IMR-90 (cell line): Measurements from ENCODE around the gene TTC21A. TPM values are rescaled to one million over a fixed set of nuclear protein-coding genes. Genes with fewer than 3 reads are reported as not detected.

Source experiments
- ATAC-seq: fragments of 200-7000 bp; cut with Tn5 transposase; 2 replicates; pipeline ENCODE4 v1.9.1; 2020; ENCODE audit warnings: low read depth, mild to moderate bottlenecking, moderate library complexity
- BruUV-seq: library from RNA; stranded (reverse); fragments of 400-500 nt; replicated peaks from 2 replicates; lab custom pipeline; 2021; lab: Mats Ljungman, UMichigan
- CTCF ChIA-PET: fragments of 300-600 bp; formaldehyde crosslinking; extraction: SDS; loops from one replicate; lab custom pipeline; 2021; ENCODE audit warnings: antibody characterized with exemption; lab: Yijun Ruan, JAX
- POLR2A ChIA-PET: fragments of 300-600 bp; sonication (Branson Sonifier 250); formaldehyde crosslinking; loops from one replicate; lab custom pipeline; 2022; ENCODE audit warnings: antibody characterized with exemption; ENCODE audit not compliant: unreplicated experiment; lab: Charles Lee
- DNase-seq: peaks from one replicate; pipeline ENCODE4 v3.0.0; 2013
- H2AFZ ChIP-seq: replicated peaks from 2 replicates; pipeline ENCODE3; 2013; ENCODE audit warnings: low read length, mild to moderate bottlenecking; ENCODE audit not compliant: poor library complexity
- H2AK5ac ChIP-seq: 2 replicates; pipeline ENCODE4 v1.6.1; 2013; ENCODE audit warnings: low read depth, low read length, inconsistent platforms
- H2AK9ac ChIP-seq: replicated peaks from 2 replicates; pipeline ENCODE3; 2013; ENCODE audit warnings: mild to moderate bottlenecking, low read depth, low read length, moderate library complexity; ENCODE audit not compliant: poor library complexity
- H2BK120ac ChIP-seq: 2 replicates; pipeline ENCODE4 v1.6.1; 2013; ENCODE audit warnings: low read depth, low read length, inconsistent platforms
- H2BK15ac ChIP-seq: 3 replicates; pipeline ENCODE4 v1.6.1; 2013; ENCODE audit warnings: low read depth, low read length, inconsistent platforms
- H2BK20ac ChIP-seq: 2 replicates; pipeline ENCODE4 v1.6.1; 2013; ENCODE audit warnings: low read depth, mild to moderate bottlenecking, inconsistent platforms, low read length, moderate library complexity
- H2BK5ac ChIP-seq: 2 replicates; pipeline ENCODE4 v1.6.1; 2013; ENCODE audit warnings: mild to moderate bottlenecking, low read depth, low read length, inconsistent platforms; ENCODE audit not compliant: poor library complexity, severe bottlenecking
- H3K14ac ChIP-seq: replicated peaks from 2 replicates; pipeline ENCODE4 v1.6.1; 2013; ENCODE audit warnings: low read depth, low read length, inconsistent platforms
- H3K18ac ChIP-seq: 2 replicates; pipeline ENCODE4 v1.6.1; 2013; ENCODE audit warnings: low read depth, low read length, control low read depth
- H3K23ac ChIP-seq: 2 replicates; pipeline ENCODE4 v1.6.1; 2013; ENCODE audit warnings: low read depth, low read length, inconsistent platforms
- H3K27ac ChIP-seq: 2 replicates; pipeline ENCODE4 v1.5.1; 2013; ENCODE audit warnings: mild to moderate bottlenecking, control low read depth, low read length; ENCODE audit not compliant: insufficient read depth
- H3K27me3 ChIP-seq: 2 replicates; pipeline ENCODE4 v1.6.1; 2013; ENCODE audit warnings: low read length; ENCODE audit not compliant: control insufficient read depth, insufficient read depth
- H3K36me3 ChIP-seq: 2 replicates; pipeline ENCODE4 v1.6.1; 2013; ENCODE audit warnings: low read length, mixed read lengths; ENCODE audit not compliant: control insufficient read depth, insufficient read depth
- H3K4ac ChIP-seq: 2 replicates; pipeline ENCODE4 v1.6.1; 2013; ENCODE audit warnings: low read depth, low read length, inconsistent platforms
- H3K4me1 ChIP-seq: 2 replicates; pipeline ENCODE4 v1.6.1; 2013; ENCODE audit warnings: low read length, mixed read lengths; ENCODE audit not compliant: control insufficient read depth, insufficient read depth
- H3K4me2 ChIP-seq: 2 replicates; pipeline ENCODE4 v1.6.1; 2013; ENCODE audit warnings: low read depth, mild to moderate bottlenecking, control low read depth, low read length, moderate library complexity
- H3K4me3 ChIP-seq: 2 replicates; pipeline ENCODE4 v1.5.1; 2013; ENCODE audit warnings: low read depth, mild to moderate bottlenecking, control low read depth, low read length, moderate library complexity; ENCODE audit not compliant: insufficient read depth
- H3K56ac ChIP-seq: 2 replicates; pipeline ENCODE4 v1.6.1; 2013; ENCODE audit warnings: low read length, inconsistent platforms; ENCODE audit not compliant: insufficient read depth; ENCODE audit errors: extremely low read depth
- H3K79me1 ChIP-seq, 2 experiments: 2 replicates each; pipeline ENCODE4 v1.6.1; 2013; ENCODE audit warnings: low read length in 2 of 2, inconsistent platforms in 1 of 2, low read depth in 1 of 2
- H3K9ac ChIP-seq: 2 replicates; pipeline ENCODE4 v1.6.1; 2013; ENCODE audit warnings: low read depth, low read length, control low read depth
- H3K9me1 ChIP-seq: 2 replicates; pipeline ENCODE4 v1.6.1; 2013; ENCODE audit warnings: low read length, inconsistent platforms; ENCODE audit not compliant: insufficient read depth
- H3K9me3 ChIP-seq: 2 replicates; pipeline ENCODE4 v1.6.1; 2013; ENCODE audit warnings: low read length; ENCODE audit not compliant: control insufficient read depth, insufficient read depth
- H4K20me1 ChIP-seq: 2 replicates; pipeline ENCODE4 v1.6.1; 2013; ENCODE audit warnings: low read length, inconsistent platforms; ENCODE audit not compliant: insufficient read depth
- H4K5ac ChIP-seq: 2 replicates; pipeline ENCODE4 v1.6.1; 2013; ENCODE audit warnings: mild to moderate bottlenecking, low read depth, low read length, control low read depth
- H4K8ac ChIP-seq, 2 experiments: 2 replicates each; pipeline ENCODE4 v1.6.1; 2013; ENCODE audit warnings: low read depth in 2 of 2, low read length in 2 of 2, control low read depth in 1 of 2, inconsistent platforms in 1 of 2
- H4K91ac ChIP-seq: 2 replicates; pipeline ENCODE4 v1.6.1; 2013; ENCODE audit warnings: low read depth, low read length, inconsistent platforms; ENCODE audit not compliant: insufficient read depth
- BHLHE40 ChIP-seq: fragments of 150-350 bp; IDR thresholded peaks from 2 replicates; pipeline ENCODE4 v1.6.1; 2016; ENCODE audit warnings: mild to moderate bottlenecking, low read depth, low read length
- CEBPB ChIP-seq: IDR thresholded peaks from 2 replicates; pipeline ENCODE4 v1.6.1; 2012; ENCODE audit warnings: low read depth, low read length, improper control_type of control experiment
- CHD1 ChIP-seq: IDR thresholded peaks from 2 replicates; pipeline ENCODE4 v1.6.1; 2012; ENCODE audit warnings: low read depth, low read length, improper control_type of control experiment
- CTCF ChIP-seq: conservative IDR thresholded peaks from 2 replicates; pipeline ENCODE4 v1.5.1; 2012; ENCODE audit warnings: mild to moderate bottlenecking, low read depth, low read length, improper control_type of control experiment
- FOS ChIP-seq: fragments of 150-350 bp; IDR thresholded peaks from 2 replicates; pipeline ENCODE4 v1.6.1; 2016; ENCODE audit warnings: low read depth, low read length
- MAZ ChIP-seq: IDR thresholded peaks from 2 replicates; pipeline ENCODE4 v1.6.1; 2012; ENCODE audit warnings: low read depth, mild to moderate bottlenecking, low read length, improper control_type of control experiment, moderate library complexity, borderline replicate concordance
- NFE2L2 ChIP-seq: fragments of 150-350 bp; IDR thresholded peaks from 2 replicates; pipeline ENCODE4 v1.6.1; 2016; ENCODE audit warnings: low read depth, mild to moderate bottlenecking, low read length
- POLR2A ChIP-seq: IDR thresholded peaks from 2 replicates; pipeline ENCODE4 v1.6.1; 2012; ENCODE audit warnings: mild to moderate bottlenecking, low read depth, low read length
- RAD21 ChIP-seq: IDR thresholded peaks from 2 replicates; pipeline ENCODE4 v1.6.1; 2012; ENCODE audit warnings: low read length, improper control_type of control experiment
- RCOR1 ChIP-seq: IDR thresholded peaks from 2 replicates; pipeline ENCODE4 v1.6.1; 2012; ENCODE audit warnings: mild to moderate bottlenecking, low read length, improper control_type of control experiment; ENCODE audit not compliant: insufficient replicate concordance
- SMC3 ChIP-seq: fragments of 150-350 bp; IDR thresholded peaks from 2 replicates; pipeline ENCODE4 v1.6.1; 2016; ENCODE audit warnings: low read depth, mild to moderate bottlenecking, antibody characterized with exemption, low read length, moderate library complexity
- USF2 ChIP-seq: fragments of 150-350 bp; IDR thresholded peaks from 2 replicates; pipeline ENCODE4 v1.6.1; 2017; ENCODE audit warnings: mild to moderate bottlenecking, antibody characterized with exemption, low read length, low read depth
- WGBS, 2 experiments: methylation state at CpG; one replicate each; pipeline versions ENCODE4 v1.1.5 to v1.1.7; 2013; ENCODE audit warnings: missing lambda C conversion rate in 2 of 2; ENCODE audit not compliant: insufficient read length in 1 of 2; ENCODE audit errors: extremely low coverage in 2 of 2; 5-methylcytosine and 5-hydroxymethylcytosine counted together
- dilution Hi-C: fragments of 300-500 bp; cut with HindIII; formaldehyde crosslinking; loops from one replicate; pipeline ENCODE4 v1.14.3; 2018; ENCODE audit warnings: low sequenced_read_pairs; ENCODE audit not compliant: unreplicated experiment
- in situ Hi-C: fragments of 300-500 bp; cut with MboI; formaldehyde crosslinking; loops from 3 replicates; pipeline ENCODE4 v1.14.3; 2019; ENCODE audit warnings: low sequenced_read_pairs, inconsistent platforms, mixed read lengths
- intact Hi-C: fragments of 100-400 bp; cut with micrococcal nuclease; formaldehyde crosslinking; loops from 2 replicates; pipeline ENCODE4 v1.10.0; 2022
- polyA plus RNA-seq, 3 experiments: library from polyadenylated mRNA; depleted of rRNA; stranded (reverse); fragments of >200 nt; gene quantifications; 2 replicates each; pipeline ENCODE4 v1.2.3, GENCODE V29; 2012; ENCODE audit warnings: low replicate concordance in 1 of 3
- total RNA-seq: library from RNA; depleted of rRNA; stranded (reverse); fragments of >200 nt; gene quantifications from 2 replicates; pipeline ENCODE4 v1.2.3, GENCODE V29; 2012

TTC21A gene
- total and polyA plus RNA-seq, 2 of the 4 experiments (the other 2 are of a cell fraction): 0.90 to 1.8 TPM

- ATAC-seq: no peak
- TF ChIP-seq POLR2A (no peak), CHD1 (no peak), CEBPB (no peak), NFE2L2 (no peak), FOS (no peak), RCOR1 (no peak), USF2 (no peak), MAZ (no peak), SMC3 (no peak), CTCF (no peak), RAD21 (no peak), BHLHE40 (no peak)
- dilution Hi-C loops: no loop called here
Observed at GRCh38 chr3:39109086-39109485, 1.6 kb downstream of the TTC21A start.

More at GRCh38 chr3:39109086-39109485, 1.6 kb downstream of the TTC21A start:
- CTCF ChIA-PET: interaction anchor here (1.1 to 1.4 kb wide), 2 partner anchors 179 to 184 kb away, joined by 3 to 6 read pairs; no protein-coding TSS in a partner anchor
- no peak overlapping the region for H4K5ac ChIP-seq
- H3K27ac ChIP-seq: no peak overlapping the region
- H3K4me1 ChIP-seq: peaks cover 4% of the 10 kb centered on the region; the same call in 1 of the 2 replicates
- no peak overlapping the region for H3K14ac ChIP-seq
- H2BK15ac ChIP-seq: no peak overlapping the region
- H3K9me1 ChIP-seq: peaks cover 8% of the 10 kb centered on the region
- H3K4ac ChIP-seq: no peak overlapping the region
- no peak overlapping the region for H3K23ac ChIP-seq
- no TSS peak for BruUV-seq
- no peak overlapping the region for H2AK5ac ChIP-seq
- in situ Hi-C loops (no loop called here), intact Hi-C loops (loop anchor here (5.0 kb wide), 2 partner anchors 58 to 273 kb away; partner anchors contain the start of gene SLC25A38)
- H3K9me3 ChIP-seq: no peaks in the 10 kb centered on the region
- peaks cover under 1 to 30% of the 10 kb centered on the region in 2 experiments; a peak in 3 of 4 replicates for H3K79me1 ChIP-seq
- 73% methylated on average over 2 of the region's 5 CpGs; no CpG with 5 or more reads in 1 of the 2 experiments for WGBS, 2 experiments
- no peak overlapping the region for H2BK5ac ChIP-seq
- H2AFZ ChIP-seq: no peak overlapping the region
- no peak overlapping the region for H3K4me3 ChIP-seq
- H2BK120ac ChIP-seq: no peak overlapping the region
- H3K18ac ChIP-seq: no peak overlapping the region
- no peak overlapping the region for H4K8ac ChIP-seq
- no peaks in the 10 kb centered on the region for H3K27me3 ChIP-seq
- no peak overlapping the region for H3K4me2 ChIP-seq
- POLR2A ChIA-PET: no interaction called here
- H3K9ac ChIP-seq: no peak overlapping the region
- H4K91ac ChIP-seq: no peak overlapping the region
- no peak overlapping the region for H2AK9ac ChIP-seq
- H3K56ac ChIP-seq: no peak overlapping the region
- DNase-seq: no peak
- H3K36me3 ChIP-seq: no peaks in the 10 kb centered on the region
- no peak overlapping the region for H2BK20ac ChIP-seq
- peaks cover 22% of the 10 kb centered on the region for H4K20me1 ChIP-seq
